ENCODE data around the gene EZH1.
A peak's percentile ranks its signal among the peaks of the same experiment; 100 is the strongest.
"Not testable (repeated sequence)": the region's sequence is repeated elsewhere in the genome, so short reads cannot be mapped to it uniquely, and the experiment has no call there.

The EZH1 gene

GRCh38 chr17:42666126-42666525 is 78.7 kb downstream of the EZH1 start:
- peak overlapping the region; percentile 74 for H3K27ac ChIP-seq (ENCODE audit: low read length)
- peaks cover 34 to 47% of the 10 kb centered on the region in 2 donors for H3K36me3 ChIP-seq (ENCODE audit: control insufficient read depth in 2 of 2, insufficient read depth in 2 of 2, low read length in 2 of 2)
- H3K4me1 ChIP-seq (ENCODE audit: control insufficient read depth, insufficient read depth, low read length) = peaks cover 27% of the 10 kb centered on the region
- H3K4me3 ChIP-seq (ENCODE audit: low read length in 2 of 2); H3K9ac ChIP-seq (ENCODE audit: low read length in 2 of 2); H3K27me3 ChIP-seq (ENCODE audit: control insufficient read depth in 1 of 2, insufficient read depth in 2 of 2, low read length in 2 of 2); H3K9me3 ChIP-seq (ENCODE audit: control insufficient read depth in 2 of 2, low read length in 2 of 2): not testable (repeated sequence)

GRCh38 chr17:42665581-42666001 is 79.2 kb downstream of the EZH1 start:
- Histone ChIP-seq H3K36me3 (ENCODE audit: control insufficient read depth in 2 of 2, insufficient read depth in 2 of 2, low read length in 2 of 2) (peaks cover 29 to 43% of the 10 kb centered on the region in 2 donors), H3K4me1 (ENCODE audit: control insufficient read depth, insufficient read depth, low read length) (peaks cover 29% of the 10 kb centered on the region), H3K27ac (ENCODE audit: low read length) (no peak overlapping the region), H3K4me3 (ENCODE audit: low read length in 2 of 2) (no peak overlapping the region), H3K27me3 (ENCODE audit: control insufficient read depth in 1 of 2, insufficient read depth in 2 of 2, low read length in 2 of 2) (no peaks in the 10 kb centered on the region), H3K9ac (ENCODE audit: low read length in 2 of 2) (no peak overlapping the region), H3K9me3 (ENCODE audit: control insufficient read depth in 2 of 2, low read length in 2 of 2) (no peaks in the 10 kb centered on the region)

GRCh38 chr17:42660692-42661345 is 84.0 kb downstream of the EZH1 start:
- peaks cover 8 to 22% of the 10 kb centered on the region in 2 donors for H3K36me3 ChIP-seq (ENCODE audit: control insufficient read depth in 2 of 2, insufficient read depth in 2 of 2, low read length in 2 of 2)
- no peaks in the 10 kb centered on the region for H3K27me3 ChIP-seq (ENCODE audit: control insufficient read depth in 1 of 2, insufficient read depth in 2 of 2, low read length in 2 of 2)
- no peak overlapping the region for H3K9ac ChIP-seq (ENCODE audit: low read length in 2 of 2)
- H3K9me3 ChIP-seq (ENCODE audit: control insufficient read depth in 2 of 2, low read length in 2 of 2) = no peaks in the 10 kb centered on the region
- H3K4me3 ChIP-seq (ENCODE audit: low read length in 2 of 2) = no peak overlapping the region
- H3K4me1 ChIP-seq (ENCODE audit: control insufficient read depth, insufficient read depth, low read length) = peaks cover 18% of the 10 kb centered on the region
- H3K27ac ChIP-seq (ENCODE audit: low read length) = no peak overlapping the region

DNA sequence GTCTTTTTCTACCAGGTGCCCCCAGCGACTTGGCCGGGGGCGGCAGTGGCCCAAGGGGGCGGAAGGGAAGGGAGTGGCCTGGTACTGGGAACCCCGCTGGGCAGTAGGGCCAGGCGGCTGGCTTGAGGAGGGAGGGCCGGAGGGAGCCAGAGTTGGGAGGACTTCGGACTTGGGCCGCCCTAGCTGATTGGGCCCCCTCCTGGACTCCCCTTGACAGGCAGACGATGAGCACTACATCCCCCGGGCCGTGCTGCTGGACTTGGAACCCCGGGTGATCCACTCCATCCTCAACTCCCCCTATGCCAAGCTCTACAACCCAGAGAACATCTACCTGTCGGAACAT is 84.9 kb downstream of the EZH1 start:
- H3K27ac ChIP-seq (ENCODE audit: low read length) = peak overlapping the region; percentile 55
- peak overlapping the region in 1 of 2 donors; percentile 83 for H3K4me3 ChIP-seq (ENCODE audit: low read length in 2 of 2)
- peak overlapping the region in 1 of 2 donors; percentile 73 for H3K9ac ChIP-seq (ENCODE audit: low read length in 2 of 2)
- H3K4me1 ChIP-seq (ENCODE audit: control insufficient read depth, insufficient read depth, low read length) = peaks cover 18% of the 10 kb centered on the region
- not testable (repeated sequence) for H3K27me3 ChIP-seq (ENCODE audit: control insufficient read depth in 1 of 2, insufficient read depth in 2 of 2, low read length in 2 of 2); H3K9me3 ChIP-seq (ENCODE audit: control insufficient read depth in 2 of 2, low read length in 2 of 2)
- peaks cover 4 to 17% of the 10 kb centered on the region in 2 donors for H3K36me3 ChIP-seq (ENCODE audit: control insufficient read depth in 2 of 2, insufficient read depth in 2 of 2, low read length in 2 of 2)

DNA sequence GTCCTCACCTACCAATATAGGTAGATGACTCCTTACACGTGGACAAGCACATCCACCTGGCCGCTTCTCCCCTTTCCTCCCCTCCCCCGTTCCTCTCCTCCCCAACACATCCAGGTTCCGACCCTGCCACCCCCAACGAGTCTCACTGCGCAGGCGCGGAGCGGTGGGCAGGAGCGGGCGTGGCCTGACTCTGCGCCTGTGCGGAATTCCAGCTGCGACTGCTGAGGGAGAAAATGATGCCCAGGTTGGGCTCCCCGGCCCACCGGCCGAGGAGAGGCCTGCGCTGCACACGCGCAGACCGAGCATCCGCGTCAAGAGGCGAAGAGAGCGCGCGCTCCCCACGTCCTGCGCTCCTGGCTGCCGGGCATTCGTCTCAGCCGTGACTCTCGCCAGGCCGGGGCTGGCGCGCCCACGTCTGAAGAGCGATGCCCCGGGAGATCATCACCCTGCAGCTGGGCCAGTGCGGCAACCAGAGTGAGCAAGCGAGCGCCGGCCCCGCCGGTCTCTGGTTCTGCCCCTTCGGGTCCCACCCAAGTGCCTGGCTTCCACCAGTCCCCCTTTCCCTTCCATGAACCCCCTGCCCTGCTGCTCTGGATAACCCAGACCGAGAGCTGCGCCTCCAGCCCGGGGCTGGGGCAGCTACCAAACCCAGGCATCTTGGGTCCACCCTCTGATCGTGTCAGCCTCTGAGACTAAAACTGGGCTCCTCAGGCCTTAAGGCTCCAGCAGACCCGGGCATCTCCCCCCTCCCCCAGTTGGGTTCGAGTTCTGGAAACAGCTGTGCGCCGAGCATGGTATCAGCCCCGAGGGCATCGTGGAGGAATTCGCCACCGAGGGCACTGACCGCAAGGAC is 85.5 kb downstream of the EZH1 start, which contains the start of gene TUBG2:
TSS of gene TUBG2 (plus strand) at position 206 of the 853 bp plus-strand sequence. CDS start at position 426, 220 bp downstream.
- peaks cover 18% of the 10 kb centered on the region for H3K4me1 ChIP-seq (ENCODE audit: control insufficient read depth, insufficient read depth, low read length)
- H3K4me3 ChIP-seq (ENCODE audit: low read length in 2 of 2) = peak within 1 kb of the TSS; percentile 71 to 83
- peaks cover 4 to 17% of the 10 kb centered on the region in 2 donors for H3K36me3 ChIP-seq (ENCODE audit: control insufficient read depth in 2 of 2, insufficient read depth in 2 of 2, low read length in 2 of 2)
- H3K9me3 ChIP-seq (ENCODE audit: control insufficient read depth in 2 of 2, low read length in 2 of 2) = no peaks in the 10 kb centered on the region
- no peaks in the 10 kb centered on the region for H3K27me3 ChIP-seq (ENCODE audit: control insufficient read depth in 1 of 2, insufficient read depth in 2 of 2, low read length in 2 of 2)
- H3K27ac ChIP-seq (ENCODE audit: low read length) = peak within 1 kb of the TSS; percentile 55
- H3K9ac ChIP-seq (ENCODE audit: low read length in 2 of 2) = peak within 1 kb of the TSS; percentile 73 to 84

DNA sequence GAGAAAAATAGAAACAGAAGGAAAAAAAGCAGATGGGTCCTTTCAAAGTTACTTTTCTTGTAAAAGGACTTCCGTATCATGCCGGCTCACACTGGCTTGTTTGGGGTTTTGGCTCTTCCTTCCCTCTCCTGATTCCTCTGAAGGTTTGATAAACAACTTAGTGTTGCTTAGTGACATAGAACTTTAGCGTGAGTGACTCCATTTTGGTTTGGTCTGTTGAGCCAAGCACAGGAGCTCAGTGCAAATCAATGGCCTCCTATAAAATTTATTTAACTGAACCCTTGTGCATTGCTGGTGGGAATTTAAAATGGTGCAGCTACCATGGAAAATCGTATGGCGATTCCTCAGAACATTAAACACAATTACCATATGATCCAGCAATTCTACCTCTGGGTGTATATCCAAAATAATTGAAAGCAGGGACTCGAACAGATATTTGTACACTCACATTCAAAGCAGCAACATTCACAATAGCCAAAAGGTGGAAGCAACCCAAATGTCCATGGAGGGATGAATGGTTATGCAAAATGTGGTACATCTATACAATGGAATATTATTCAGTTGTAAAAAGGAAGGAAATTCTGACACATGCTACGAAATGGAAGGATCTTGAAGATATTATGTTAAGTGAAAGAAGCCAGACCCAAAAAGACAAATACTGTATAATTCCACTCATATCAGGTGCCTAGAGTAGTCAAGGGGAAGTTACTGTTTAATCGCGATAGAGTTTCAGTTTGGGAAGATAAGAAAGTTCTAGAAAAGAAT is 86.8 kb downstream of the EZH1 start:
- H3K27ac ChIP-seq (ENCODE audit: low read length) = no peak overlapping the region

GRCh38 chr17:42655528-42655927 is 89.3 kb downstream of the EZH1 start:
- Histone ChIP-seq H3K4me1 (ENCODE audit: control insufficient read depth, insufficient read depth, low read length) (peaks cover 21% of the 10 kb centered on the region), H3K4me3 (ENCODE audit: low read length in 2 of 2) (no peak overlapping the region), H3K9me3 (ENCODE audit: control insufficient read depth in 2 of 2, low read length in 2 of 2) (no peaks in the 10 kb centered on the region), H3K27me3 (ENCODE audit: control insufficient read depth in 1 of 2, insufficient read depth in 2 of 2, low read length in 2 of 2) (no peaks in the 10 kb centered on the region), H3K36me3 (ENCODE audit: control insufficient read depth in 2 of 2, insufficient read depth in 2 of 2, low read length in 2 of 2) (no peaks in the 10 kb centered on the region), H3K27ac (ENCODE audit: low read length) (no peak overlapping the region), H3K9ac (ENCODE audit: low read length in 2 of 2) (no peak overlapping the region)

More for the DNA sequence above, 86.8 kb downstream of the EZH1 start:
- H3K4me1 ChIP-seq (ENCODE audit: control insufficient read depth, insufficient read depth, low read length) = peaks cover 23% of the 10 kb centered on the region
- no peak overlapping the region for H3K4me3 ChIP-seq (ENCODE audit: low read length in 2 of 2)
- H3K36me3 ChIP-seq (ENCODE audit: control insufficient read depth in 2 of 2, insufficient read depth in 2 of 2, low read length in 2 of 2) = peaks cover 3 to 13% of the 10 kb centered on the region in 2 donors
- H3K27me3 ChIP-seq (ENCODE audit: control insufficient read depth in 1 of 2, insufficient read depth in 2 of 2, low read length in 2 of 2) = no peaks in the 10 kb centered on the region
- H3K9ac ChIP-seq (ENCODE audit: low read length in 2 of 2) = no peak overlapping the region
- H3K9me3 ChIP-seq (ENCODE audit: control insufficient read depth in 2 of 2, low read length in 2 of 2) = no peaks in the 10 kb centered on the region

- Histone ChIP-seq H3K9ac (ENCODE audit: low read length in 2 of 2) (peak overlapping the region; percentile 59 to 79), H3K9me3 (ENCODE audit: control insufficient read depth in 2 of 2, low read length in 2 of 2) (no peaks in the 10 kb centered on the region), H3K4me1 (ENCODE audit: control insufficient read depth, insufficient read depth, low read length) (peaks cover 5% of the 10 kb centered on the region), H3K36me3 (ENCODE audit: control insufficient read depth in 2 of 2, insufficient read depth in 2 of 2, low read length in 2 of 2) (no peaks in the 10 kb centered on the region), H3K27me3 (ENCODE audit: control insufficient read depth in 1 of 2, insufficient read depth in 2 of 2, low read length in 2 of 2) (no peaks in the 10 kb centered on the region), H3K27ac (ENCODE audit: low read length) (peak overlapping the region; percentile 84), H3K4me3 (ENCODE audit: low read length in 2 of 2) (peak overlapping the region; percentile 72)
These were observed 91.4 kb downstream of the EZH1 start for GRCh38 chr17:42653179-42654124.

DNA sequence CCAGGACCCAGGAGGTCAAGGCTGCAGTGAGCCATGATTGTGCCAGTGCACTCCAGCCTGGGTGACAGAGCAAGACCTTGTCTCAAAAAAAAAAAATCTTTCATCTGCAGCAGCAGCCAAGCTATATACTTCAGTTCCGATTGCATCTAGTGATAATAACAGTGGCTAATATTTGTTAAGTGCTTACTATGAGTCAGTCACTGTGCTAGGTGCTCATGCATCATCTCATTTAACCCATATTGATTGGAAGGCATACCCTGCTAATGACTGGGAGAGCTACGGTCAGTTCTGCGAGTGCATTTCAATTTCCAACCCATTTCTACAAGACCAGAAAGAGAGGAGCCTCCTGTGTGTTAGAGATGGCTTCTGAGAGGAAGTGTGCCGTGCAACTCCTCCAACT is 93.4 kb downstream of the EZH1 start:
- Histone ChIP-seq H3K9me3 (ENCODE audit: control insufficient read depth in 2 of 2, low read length in 2 of 2) (no peaks in the 10 kb centered on the region), H3K4me3 (ENCODE audit: low read length in 2 of 2) (no peak overlapping the region), H3K9ac (ENCODE audit: low read length in 2 of 2) (no peak overlapping the region), H3K27me3 (ENCODE audit: control insufficient read depth in 1 of 2, insufficient read depth in 2 of 2, low read length in 2 of 2) (no peaks in the 10 kb centered on the region), H3K4me1 (ENCODE audit: control insufficient read depth, insufficient read depth, low read length) (peaks cover 5% of the 10 kb centered on the region), H3K36me3 (ENCODE audit: control insufficient read depth in 2 of 2, insufficient read depth in 2 of 2, low read length in 2 of 2) (no peaks in the 10 kb centered on the region), H3K27ac (ENCODE audit: low read length) (no peak overlapping the region)
